Neural crest cell (in vitro differentiated cells): ENCODE data around the gene KCNQ1OT1. TPM values are rescaled to one million over a fixed set of nuclear protein-coding genes. Genes with fewer than 3 reads are reported as not detected.

Source experiments
- DNase-seq: peaks from one replicate; pipeline ENCODE4 v3.0.0; 2021; ENCODE audit warnings: low read depth, mixed read lengths, low spot score
- H3K27ac Mint-ChIP-seq: one replicate; pipeline ENCODE4 v1.8.0; 2021; ENCODE audit warnings: mild to moderate bottlenecking, mixed read lengths; ENCODE audit not compliant: unreplicated experiment
- H3K27me3 Mint-ChIP-seq: 2 replicates; pipeline ENCODE4 v1.8.0; 2021; ENCODE audit warnings: low read depth, mild to moderate bottlenecking, mixed read lengths
- H3K36me3 Mint-ChIP-seq: 2 replicates; pipeline ENCODE4 v1.8.0; 2021; ENCODE audit warnings: low read depth, mild to moderate bottlenecking, mixed read lengths
- H3K4me1 Mint-ChIP-seq: 2 replicates; pipeline ENCODE4 v1.8.0; 2021; ENCODE audit warnings: mixed read lengths
- H3K4me3 Mint-ChIP-seq: one replicate; pipeline ENCODE4 v1.8.0; 2021; ENCODE audit warnings: mild to moderate bottlenecking, mixed read lengths
- H3K9me3 Mint-ChIP-seq: 2 replicates; pipeline ENCODE4 v1.8.0; 2021; ENCODE audit warnings: mixed read lengths
- total RNA-seq: library from RNA; stranded (reverse); gene quantifications from 2 replicates; pipeline ENCODE4 v1.2.1, GENCODE V29; 2021
- TF ChIP-seq, protein P1 (sequence below): fragments of 200-600 bp; sonication (generic); conservative IDR thresholded peaks from 2 replicates; pipeline ENCODE4 v1.5.0; 2021; ENCODE audit warnings: antibody characterized with exemption, mild to moderate bottlenecking

KCNQ1OT1 gene
- total RNA-seq, 1 donor from 2014 or later, result 2.3 TPM

DNA sequence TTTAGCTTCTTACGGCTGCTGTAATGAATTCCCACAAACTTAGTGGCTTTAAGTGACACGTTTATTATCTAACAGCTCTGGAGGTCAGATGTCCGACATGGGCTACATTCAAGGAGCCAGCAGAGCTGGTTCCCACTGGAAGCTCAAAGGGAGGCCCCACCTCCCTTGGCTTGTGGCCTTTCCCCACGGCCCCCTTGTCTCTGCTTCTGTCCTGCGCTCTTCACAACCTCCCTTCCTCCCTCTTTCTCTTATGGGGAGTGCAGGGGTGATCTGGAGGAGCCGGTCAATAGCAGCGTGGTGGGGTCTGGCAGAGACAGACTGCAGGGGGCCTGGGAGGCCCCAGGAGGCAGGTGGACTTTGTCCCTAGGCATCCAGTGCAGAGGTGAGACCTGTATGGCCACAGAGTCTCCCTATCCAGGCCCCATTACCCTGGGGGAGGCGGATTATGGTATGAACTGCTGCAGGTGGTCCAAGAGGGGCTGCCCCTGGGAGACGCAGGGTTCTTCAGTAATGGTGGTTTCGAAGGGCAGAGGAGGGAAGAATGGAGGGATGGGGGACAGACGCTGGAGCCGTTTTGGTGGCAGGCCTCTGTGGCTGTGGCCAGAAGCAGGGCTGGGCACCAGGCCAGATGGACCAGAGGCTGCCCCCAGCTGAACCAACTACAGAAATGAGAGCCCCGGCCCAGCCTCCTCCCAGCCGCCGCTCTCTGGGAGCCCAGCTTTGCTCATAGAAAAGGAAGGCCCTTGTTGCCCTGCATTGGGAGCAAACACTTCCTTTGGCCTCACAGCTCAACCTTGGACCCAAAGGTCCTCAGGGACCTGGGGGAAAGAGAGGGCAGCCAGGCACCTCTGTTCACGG is 30.7 kb upstream of the KCNQ1OT1 start:
- TF ChIP-seq, protein P1, sequence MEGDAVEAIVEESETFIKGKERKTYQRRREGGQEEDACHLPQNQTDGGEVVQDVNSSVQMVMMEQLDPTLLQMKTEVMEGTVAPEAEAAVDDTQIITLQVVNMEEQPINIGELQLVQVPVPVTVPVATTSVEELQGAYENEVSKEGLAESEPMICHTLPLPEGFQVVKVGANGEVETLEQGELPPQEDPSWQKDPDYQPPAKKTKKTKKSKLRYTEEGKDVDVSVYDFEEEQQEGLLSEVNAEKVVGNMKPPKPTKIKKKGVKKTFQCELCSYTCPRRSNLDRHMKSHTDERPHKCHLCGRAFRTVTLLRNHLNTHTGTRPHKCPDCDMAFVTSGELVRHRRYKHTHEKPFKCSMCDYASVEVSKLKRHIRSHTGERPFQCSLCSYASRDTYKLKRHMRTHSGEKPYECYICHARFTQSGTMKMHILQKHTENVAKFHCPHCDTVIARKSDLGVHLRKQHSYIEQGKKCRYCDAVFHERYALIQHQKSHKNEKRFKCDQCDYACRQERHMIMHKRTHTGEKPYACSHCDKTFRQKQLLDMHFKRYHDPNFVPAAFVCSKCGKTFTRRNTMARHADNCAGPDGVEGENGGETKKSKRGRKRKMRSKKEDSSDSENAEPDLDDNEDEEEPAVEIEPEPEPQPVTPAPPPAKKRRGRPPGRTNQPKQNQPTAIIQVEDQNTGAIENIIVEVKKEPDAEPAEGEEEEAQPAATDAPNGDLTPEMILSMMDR, result no peak
- Mint-ChIP-seq H3K9me3 (no peaks in the 10 kb centered on the region), H3K4me1 (peaks cover 67% of the 10 kb centered on the region), H3K4me3 (peak overlapping the region; percentile 50), H3K36me3 (no peaks in the 10 kb centered on the region), H3K27me3 (peaks cover 36% of the 10 kb centered on the region), H3K27ac (no peak overlapping the region)
- DNase-seq, result no peak

DNA sequence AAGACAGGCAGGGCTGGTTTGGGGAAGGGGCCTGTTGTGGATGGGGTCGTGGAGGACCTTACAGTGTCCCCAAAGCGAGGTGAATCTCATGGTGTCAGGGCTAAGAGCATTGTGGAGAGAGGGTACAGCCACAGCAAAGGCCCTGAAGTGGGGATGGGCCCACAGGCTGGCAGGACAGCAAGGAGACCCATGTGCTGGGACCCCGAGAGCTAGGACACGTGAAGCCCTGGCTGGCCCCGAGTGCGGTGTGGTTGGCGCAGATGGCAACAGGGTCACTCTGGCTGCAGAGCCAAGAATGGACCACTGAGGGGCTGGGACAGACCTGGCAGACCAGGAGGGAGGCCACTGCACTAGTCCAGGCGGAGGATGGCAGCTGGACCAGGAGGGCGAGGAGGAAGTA is 30.0 kb upstream of the KCNQ1OT1 start:
- TF ChIP-seq, protein P1, result no peak
- peaks cover 42% of the 10 kb centered on the region for H3K27me3 Mint-ChIP-seq
- peak overlapping the region; percentile 50 for H3K4me3 Mint-ChIP-seq
- no peak overlapping the region for H3K27ac Mint-ChIP-seq
- peaks cover 67% of the 10 kb centered on the region for H3K4me1 Mint-ChIP-seq
- no peak for DNase-seq
- no peaks in the 10 kb centered on the region for H3K36me3 Mint-ChIP-seq
- no peaks in the 10 kb centered on the region for H3K9me3 Mint-ChIP-seq

DNA sequence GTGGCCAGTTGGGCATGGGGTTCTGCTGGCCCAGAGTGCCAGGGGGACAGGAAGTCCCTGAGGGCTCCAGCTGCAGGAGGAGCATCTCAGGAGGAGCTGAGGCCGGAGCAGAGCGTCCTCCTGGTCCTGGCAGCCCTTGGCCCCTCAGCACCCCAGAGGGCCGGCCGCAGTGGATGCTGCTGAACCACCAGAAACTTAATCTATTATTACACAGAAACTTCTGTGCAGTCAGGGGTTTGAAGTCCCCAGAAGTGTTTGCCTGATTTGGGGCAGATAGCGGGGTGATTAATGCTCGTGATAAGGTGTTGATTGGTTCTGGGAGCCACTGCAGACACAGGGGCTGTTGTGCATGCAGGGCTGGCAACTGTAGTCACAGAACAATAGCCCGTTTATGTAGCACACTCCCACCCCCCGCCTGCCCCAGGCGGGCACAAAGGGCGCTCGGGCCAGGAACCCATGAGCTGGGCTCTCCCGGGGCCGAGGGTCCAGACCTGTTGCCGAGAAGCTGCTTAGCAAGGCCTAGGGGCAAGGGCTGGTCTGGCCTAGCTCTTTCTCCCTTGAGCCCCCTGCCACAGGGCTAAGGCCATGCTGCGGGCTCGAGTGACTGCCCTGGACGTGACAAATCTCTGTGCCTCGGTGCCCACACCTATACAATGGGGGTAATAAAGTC is 29.0 kb upstream of the KCNQ1OT1 start:
- H3K27ac Mint-ChIP-seq, result peak overlapping the region; percentile 27
- H3K4me1 Mint-ChIP-seq, result peaks cover 66% of the 10 kb centered on the region
- H3K27me3 Mint-ChIP-seq, result peaks cover 51% of the 10 kb centered on the region
- no peaks in the 10 kb centered on the region for H3K9me3 Mint-ChIP-seq
- H3K4me3 Mint-ChIP-seq, result peak overlapping the region; percentile 66
- DNase-seq, result peak; percentile 40
- H3K36me3 Mint-ChIP-seq, result no peaks in the 10 kb centered on the region
- TF ChIP-seq, protein P1, result no peak

DNA sequence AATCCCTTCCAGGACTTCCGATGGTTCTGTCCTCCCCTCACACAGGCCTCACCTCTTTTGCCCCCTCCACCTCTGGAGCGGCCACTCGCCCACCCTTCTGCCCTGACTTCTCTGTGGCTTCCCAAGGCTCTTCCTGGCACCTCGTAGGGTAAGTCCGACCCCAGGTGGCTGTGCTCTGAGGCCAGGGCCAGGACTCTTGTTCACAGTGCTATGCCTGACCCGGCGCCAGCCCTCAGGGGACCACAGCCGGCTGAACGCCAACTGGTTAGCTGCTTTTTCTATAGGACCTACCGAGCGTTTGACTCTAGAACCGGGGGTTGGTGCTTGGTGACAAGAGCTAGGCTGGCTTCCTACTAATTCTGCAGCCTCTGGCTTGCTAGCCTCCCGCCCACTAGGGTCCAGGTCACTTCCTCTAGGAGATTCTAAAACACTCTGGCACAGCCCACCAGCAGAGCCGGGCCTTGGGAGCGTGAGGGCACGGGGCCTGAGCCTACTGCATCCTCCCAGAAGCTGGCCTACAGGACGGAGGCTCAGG is 28.4 kb upstream of the KCNQ1OT1 start:
- H3K4me1 Mint-ChIP-seq, result peaks cover 61% of the 10 kb centered on the region
- TF ChIP-seq, protein P1, result no peak
- H3K36me3 Mint-ChIP-seq, result no peaks in the 10 kb centered on the region
- no peaks in the 10 kb centered on the region for H3K9me3 Mint-ChIP-seq
- DNase-seq, result no peak
- peak overlapping the region; percentile 13 for H3K27ac Mint-ChIP-seq
- H3K27me3 Mint-ChIP-seq, result peaks cover 56% of the 10 kb centered on the region
- peak overlapping the region; percentile 24 for H3K4me3 Mint-ChIP-seq

DNA sequence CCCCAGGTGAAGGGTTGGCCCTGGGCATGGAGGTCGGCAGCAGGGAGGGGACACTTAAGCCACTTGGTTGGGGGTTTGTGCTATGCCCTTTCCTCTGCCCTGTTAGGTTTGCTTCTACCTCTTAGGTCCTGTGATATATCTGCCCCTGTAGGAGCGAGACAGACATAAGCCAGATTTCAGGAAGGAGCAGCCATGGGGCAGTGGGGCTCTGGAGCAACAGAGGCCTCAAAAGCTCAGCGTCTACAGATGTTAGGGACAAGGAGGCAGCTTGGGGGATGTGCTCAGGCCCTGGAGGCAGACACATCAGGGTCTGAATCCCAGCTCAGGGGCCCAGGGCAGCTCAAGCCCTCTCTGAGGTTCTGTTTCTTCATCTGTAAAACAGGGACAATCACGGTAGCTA is 27.2 kb upstream of the KCNQ1OT1 start:
- TF ChIP-seq, protein P1, result no peak
- Mint-ChIP-seq H3K9me3 (no peaks in the 10 kb centered on the region), H3K27ac (peak overlapping the region; percentile 24), H3K36me3 (no peaks in the 10 kb centered on the region), H3K27me3 (peaks cover 64% of the 10 kb centered on the region), H3K4me1 (peaks cover 57% of the 10 kb centered on the region), H3K4me3 (peak overlapping the region; percentile 19)
- no peak for DNase-seq
